Natural killer cell (primary cell): ENCODE measurements around the gene ACAP3. TPM values are rescaled to one million over a fixed set of nuclear protein-coding genes. Genes with fewer than 3 reads are reported as not detected.

ENCODE experiments used
- ATAC-seq, 3 donors: fragments of 150-1000 bp in 2 of 3; fragments of 200-7000 bp in 1 of 3; cut with Tn5 transposase; 1 replicate in 1 of 3; 2 replicates in 2 of 3; pipeline ENCODE4 v1.10.0; 2021; ENCODE audit warnings: mild to moderate bottlenecking in 2 of 3, moderate library complexity in 2 of 3
- DNase-seq, 2 donors: peaks; one replicate each; pipeline versions ENCODE4 v3.0.0 to v3.0.0-alpha.2; 2013 to 2021; ENCODE audit warnings: mixed read lengths in 1 of 2
- H3K27ac ChIP-seq: one replicate; pipeline ENCODE4 v1.5.1; 2013; ENCODE audit warnings: mild to moderate bottlenecking, low read length
- H3K27me3 ChIP-seq: one replicate; pipeline ENCODE4 v1.6.1; 2013; ENCODE audit warnings: low read length; ENCODE audit not compliant: control insufficient read depth, insufficient read depth
- H3K36me3 ChIP-seq: one replicate; pipeline ENCODE4 v1.6.1; 2013; ENCODE audit warnings: low read length; ENCODE audit not compliant: control insufficient read depth, insufficient read depth
- H3K4me1 ChIP-seq: one replicate; pipeline ENCODE4 v1.6.1; 2013; ENCODE audit warnings: low read length; ENCODE audit not compliant: control insufficient read depth, insufficient read depth
- H3K4me3 ChIP-seq: one replicate; pipeline ENCODE4 v1.5.1; 2013; ENCODE audit warnings: low read length
- H3K9me3 ChIP-seq: one replicate; pipeline ENCODE4 v1.6.1; 2013; ENCODE audit warnings: low read length; ENCODE audit not compliant: control insufficient read depth, insufficient read depth
- H3K27ac Mint-ChIP-seq, 2 donors: one replicate each; pipeline ENCODE4 v1.8.0; 2022; ENCODE audit warnings: mild to moderate bottlenecking in 2 of 2, mixed read lengths in 2 of 2, moderate library complexity in 1 of 2
- H3K27me3 Mint-ChIP-seq, 2 donors: one replicate each; pipeline ENCODE4 v1.8.0; 2022; ENCODE audit warnings: low read depth in 2 of 2, mixed read lengths in 2 of 2
- H3K36me3 Mint-ChIP-seq: one replicate; pipeline ENCODE4 v1.8.0; 2022; ENCODE audit warnings: mixed read lengths
- H3K4me1 Mint-ChIP-seq, 2 donors: one replicate each; pipeline ENCODE4 v1.8.0; 2022; ENCODE audit warnings: mixed read lengths in 2 of 2
- H3K4me3 Mint-ChIP-seq: one replicate; pipeline ENCODE4 v1.8.0; 2022; ENCODE audit warnings: mild to moderate bottlenecking, moderate library complexity, mixed read lengths
- H3K9me3 Mint-ChIP-seq, 2 donors: one replicate each; pipeline ENCODE4 v1.8.0; 2022; ENCODE audit warnings: mixed read lengths in 2 of 2
- WGBS: methylation state at CpG from one replicate; pipeline ENCODE4 v1.1.7; 2013; ENCODE audit warnings: missing lambda C conversion rate; ENCODE audit not compliant: insufficient coverage; 5-methylcytosine and 5-hydroxymethylcytosine counted together
- intact Hi-C: fragments of 100-400 bp; cut with micrococcal nuclease; formaldehyde crosslinking; loops from one replicate; pipeline ENCODE4 v1.14.2; 2022
- total RNA-seq, 4 donors: library from RNA; stranded (reverse); fragments of 120-200 nt in 1 of 4; gene quantifications; one replicate each; pipeline versions ENCODE4 v1.2.3 to v1.2.4, GENCODE V29; 2013 to 2022
- TF ChIP-seq, protein P1 (sequence below): fragments of 200-600 bp; IDR thresholded peaks from one replicate; pipeline ENCODE4 v1.8.0; 2022; ENCODE audit warnings: antibody characterized with exemption

The ACAP3 gene
- total RNA-seq, 3 donors from 2014 or later (not counting 1 experiment from before 2014, with no cell fraction given): 56.1 to 59.7 (median 59.0) TPM

DNA sequence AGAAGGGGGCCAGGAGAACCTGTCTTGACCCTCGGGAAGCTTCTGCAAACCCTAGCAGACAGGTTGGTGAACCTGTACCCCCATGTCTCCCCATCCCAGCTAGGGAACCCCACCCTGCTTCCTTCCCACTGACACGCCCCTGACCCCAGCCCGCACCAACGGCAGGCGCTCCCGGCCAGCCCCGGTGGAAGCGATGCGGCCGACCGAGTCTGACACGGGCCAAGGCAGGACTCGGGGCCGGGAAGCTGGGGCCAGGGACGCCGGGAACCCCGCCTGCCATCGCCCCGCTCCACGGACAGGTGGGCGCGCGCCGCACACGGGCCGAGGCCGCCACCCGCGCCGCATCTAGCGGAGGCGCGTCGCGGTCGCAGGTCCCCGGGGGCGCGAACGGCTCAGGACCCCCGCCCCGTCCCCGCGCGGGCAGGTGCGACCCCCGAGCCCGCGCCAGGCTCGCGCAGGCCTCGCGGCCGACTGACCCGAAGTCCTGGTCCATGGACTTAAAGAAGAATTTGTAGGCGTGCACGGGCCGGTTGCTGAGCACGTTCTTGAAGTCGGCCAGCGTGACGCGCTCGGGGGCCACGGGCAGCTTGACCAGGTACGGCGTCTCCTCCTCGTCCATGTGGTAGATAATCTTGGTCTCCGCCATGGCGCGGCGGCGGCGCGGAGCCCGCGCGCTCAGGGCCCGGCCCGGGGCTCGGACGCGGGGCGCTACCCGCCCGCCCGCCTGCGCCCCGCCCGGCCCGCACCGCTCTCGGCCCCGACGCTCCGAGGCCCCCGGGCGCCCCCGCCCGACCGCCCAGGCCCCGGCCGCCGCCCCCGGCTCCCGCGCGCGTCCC, 40.9 kb upstream of the ACAP3 start:
- Mint-ChIP-seq H3K9me3 (no peaks in the 10 kb centered on the region), H3K27ac (peak overlapping the region in 1 of 2 donors; percentile 53), H3K36me3 (no peaks in the 10 kb centered on the region), H3K4me1 (peaks cover 0 to 32% of the 10 kb centered on the region in 2 donors), H3K4me3 (peak overlapping the region; percentile 79), H3K27me3 (peaks cover 0 to 3% of the 10 kb centered on the region in 2 donors)
- DNase-seq (peak in 1 of 2 donors; percentile 31), ATAC-seq (peak; percentile 39 to 45 (median 45))
- no peak overlapping the region for H3K27ac ChIP-seq
- H3K4me1 ChIP-seq: peaks cover 27% of the 10 kb centered on the region
- H3K27me3 ChIP-seq: peaks cover 15% of the 10 kb centered on the region
- H3K36me3 ChIP-seq: no peaks in the 10 kb centered on the region
- TF ChIP-seq, protein P1, sequence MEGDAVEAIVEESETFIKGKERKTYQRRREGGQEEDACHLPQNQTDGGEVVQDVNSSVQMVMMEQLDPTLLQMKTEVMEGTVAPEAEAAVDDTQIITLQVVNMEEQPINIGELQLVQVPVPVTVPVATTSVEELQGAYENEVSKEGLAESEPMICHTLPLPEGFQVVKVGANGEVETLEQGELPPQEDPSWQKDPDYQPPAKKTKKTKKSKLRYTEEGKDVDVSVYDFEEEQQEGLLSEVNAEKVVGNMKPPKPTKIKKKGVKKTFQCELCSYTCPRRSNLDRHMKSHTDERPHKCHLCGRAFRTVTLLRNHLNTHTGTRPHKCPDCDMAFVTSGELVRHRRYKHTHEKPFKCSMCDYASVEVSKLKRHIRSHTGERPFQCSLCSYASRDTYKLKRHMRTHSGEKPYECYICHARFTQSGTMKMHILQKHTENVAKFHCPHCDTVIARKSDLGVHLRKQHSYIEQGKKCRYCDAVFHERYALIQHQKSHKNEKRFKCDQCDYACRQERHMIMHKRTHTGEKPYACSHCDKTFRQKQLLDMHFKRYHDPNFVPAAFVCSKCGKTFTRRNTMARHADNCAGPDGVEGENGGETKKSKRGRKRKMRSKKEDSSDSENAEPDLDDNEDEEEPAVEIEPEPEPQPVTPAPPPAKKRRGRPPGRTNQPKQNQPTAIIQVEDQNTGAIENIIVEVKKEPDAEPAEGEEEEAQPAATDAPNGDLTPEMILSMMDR: no peak
- peak overlapping the region; percentile 47 for H3K4me3 ChIP-seq
- no peaks in the 10 kb centered on the region for H3K9me3 ChIP-seq
- WGBS: under 1% methylated on average over 109 of the region's 109 CpGs
- intact Hi-C loops: no loop called here

DNA sequence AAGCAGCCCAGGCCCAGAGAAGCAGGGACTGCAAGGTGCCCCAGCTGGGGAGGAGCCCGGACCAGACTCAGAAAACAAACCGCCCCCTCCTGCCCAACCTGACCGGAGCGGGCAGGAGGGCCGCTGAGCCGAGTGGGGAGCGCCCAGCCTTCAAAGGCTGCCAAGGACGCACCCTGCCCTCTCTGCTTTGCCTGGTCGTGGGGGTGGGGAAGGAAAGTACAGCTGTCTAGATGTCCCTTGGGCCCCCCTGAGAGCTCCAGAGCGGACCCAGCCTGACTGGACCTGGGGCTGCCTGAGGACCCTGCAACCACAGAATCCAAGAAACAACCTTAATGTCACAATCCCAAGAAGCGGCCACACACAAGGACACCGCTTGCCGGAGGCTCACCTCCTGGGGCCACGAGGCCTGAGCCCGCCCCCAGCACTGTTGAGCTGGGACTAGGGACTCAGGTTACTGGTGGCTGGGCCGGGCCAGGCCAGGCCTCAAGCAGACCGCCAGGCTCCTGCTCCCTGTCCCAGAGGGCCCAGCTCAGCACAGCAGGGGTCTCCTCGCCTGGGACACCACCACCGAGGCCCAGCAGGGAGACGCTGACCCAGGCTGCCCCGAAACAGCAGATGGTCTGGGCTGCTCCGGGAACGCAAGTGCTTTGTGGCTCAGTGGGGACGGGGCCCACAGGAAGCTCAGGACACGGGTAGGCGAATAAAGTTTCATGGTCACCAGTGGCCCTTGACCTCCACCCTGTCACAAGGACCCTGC, 40.1 kb upstream of the ACAP3 start:
- Mint-ChIP-seq H3K4me1 (peaks cover 0 to 35% of the 10 kb centered on the region in 2 donors), H3K9me3 (no peaks in the 10 kb centered on the region), H3K27me3 (peaks cover 0 to 3% of the 10 kb centered on the region in 2 donors), H3K27ac (peak overlapping the region in 1 of 2 donors; percentile 53), H3K36me3 (no peaks in the 10 kb centered on the region), H3K4me3 (peak overlapping the region; percentile 76)
- Histone ChIP-seq H3K27me3 (peaks cover 7% of the 10 kb centered on the region), H3K27ac (no peak overlapping the region), H3K4me3 (peak overlapping the region; percentile 17), H3K36me3 (no peaks in the 10 kb centered on the region), H3K9me3 (no peaks in the 10 kb centered on the region), H3K4me1 (peaks cover 23% of the 10 kb centered on the region)
- TF ChIP-seq, protein P1: no peak
- ATAC-seq: no peak
- WGBS: 76% methylated on average over 26 of the region's 26 CpGs
- intact Hi-C loops: no loop called here
- DNase-seq: no peak

DNA sequence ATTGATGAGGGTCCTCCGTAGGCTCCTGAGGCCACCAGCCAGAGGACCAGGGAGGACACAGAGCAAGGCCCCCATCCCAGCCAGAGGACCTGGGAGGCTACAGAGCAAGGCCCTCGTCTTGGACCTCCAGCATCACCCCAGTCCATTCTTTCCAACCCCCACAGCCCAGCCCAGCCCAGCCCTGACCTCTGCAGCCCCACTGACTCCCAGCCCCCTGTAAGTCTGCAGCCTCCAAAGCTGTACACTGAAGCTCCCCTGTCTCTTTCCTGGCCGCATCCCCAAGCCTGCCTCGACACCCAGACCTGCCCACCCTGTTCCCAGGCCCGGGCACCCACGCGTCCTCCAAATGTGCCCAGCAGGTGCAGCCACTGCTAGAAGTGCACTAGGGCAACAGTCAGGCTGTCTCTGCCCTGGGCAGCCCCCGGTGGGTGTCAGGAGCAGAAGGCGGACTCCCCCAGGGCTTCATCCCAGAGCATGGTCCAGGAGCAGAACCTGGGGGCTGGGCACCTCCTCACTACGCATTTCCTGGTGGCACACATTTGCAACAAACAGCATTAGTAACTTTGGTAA, 39.4 kb upstream of the ACAP3 start:
- Histone ChIP-seq H3K36me3 (no peaks in the 10 kb centered on the region), H3K4me3 (no peak overlapping the region), H3K27me3 (peaks cover 3% of the 10 kb centered on the region), H3K9me3 (no peaks in the 10 kb centered on the region), H3K27ac (no peak overlapping the region), H3K4me1 (peaks cover 18% of the 10 kb centered on the region)
- H3K4me1 Mint-ChIP-seq: peaks cover 0 to 28% of the 10 kb centered on the region in 2 donors
- H3K9me3 Mint-ChIP-seq: no peaks in the 10 kb centered on the region
- no peak for DNase-seq
- ATAC-seq: no peak
- 94% methylated on average over 10 of the region's 10 CpGs for WGBS
- H3K36me3 Mint-ChIP-seq: no peaks in the 10 kb centered on the region
- H3K27ac Mint-ChIP-seq: peak overlapping the region in 1 of 2 donors; percentile 38
- H3K4me3 Mint-ChIP-seq: peak overlapping the region; percentile 76
- TF ChIP-seq, protein P1: no peak
- no peaks in the 10 kb centered on the region for H3K27me3 Mint-ChIP-seq
- intact Hi-C loops: no loop called here
